Fibroblast of gingiva (primary cell): Measurements from ENCODE around the gene UBE2D1.
"Not testable (repeated sequence)": the region's sequence is repeated elsewhere in the genome, so short reads cannot be mapped to it uniquely, and the experiment has no call there.

ENCODE experiments used
- DNase-seq: peaks from one replicate; pipeline ENCODE4 v3.0.0-alpha.2; 2011; ENCODE audit warnings: low read depth

The UBE2D1 gene

GRCh38 chr10:58384095-58384494 is 49.3 kb downstream of the UBE2D1 start:
- DNase-seq: no peak

DNA sequence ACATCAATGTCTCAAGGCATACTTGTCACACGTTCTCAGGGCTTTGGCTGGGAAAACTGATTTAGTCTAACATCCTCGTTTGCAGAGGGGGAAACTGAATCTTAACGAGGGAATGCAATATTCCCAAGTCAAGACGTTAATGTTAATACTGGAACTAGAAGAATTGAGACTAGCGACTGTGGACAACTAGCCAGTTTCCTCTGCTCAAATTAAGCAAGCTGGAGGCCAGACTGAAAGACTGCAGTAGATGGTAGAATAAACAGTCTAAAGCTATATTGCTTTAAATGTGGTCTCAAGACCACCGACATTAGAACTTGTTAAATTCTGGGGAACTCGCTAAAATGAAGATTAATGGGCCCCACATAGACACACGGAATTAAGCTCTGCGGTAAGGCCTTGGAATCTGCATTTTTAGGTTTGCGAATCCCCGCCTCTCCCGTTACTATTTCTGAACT is 49.8 kb downstream of the UBE2D1 start:
- DNase-seq: no peak

DNA sequence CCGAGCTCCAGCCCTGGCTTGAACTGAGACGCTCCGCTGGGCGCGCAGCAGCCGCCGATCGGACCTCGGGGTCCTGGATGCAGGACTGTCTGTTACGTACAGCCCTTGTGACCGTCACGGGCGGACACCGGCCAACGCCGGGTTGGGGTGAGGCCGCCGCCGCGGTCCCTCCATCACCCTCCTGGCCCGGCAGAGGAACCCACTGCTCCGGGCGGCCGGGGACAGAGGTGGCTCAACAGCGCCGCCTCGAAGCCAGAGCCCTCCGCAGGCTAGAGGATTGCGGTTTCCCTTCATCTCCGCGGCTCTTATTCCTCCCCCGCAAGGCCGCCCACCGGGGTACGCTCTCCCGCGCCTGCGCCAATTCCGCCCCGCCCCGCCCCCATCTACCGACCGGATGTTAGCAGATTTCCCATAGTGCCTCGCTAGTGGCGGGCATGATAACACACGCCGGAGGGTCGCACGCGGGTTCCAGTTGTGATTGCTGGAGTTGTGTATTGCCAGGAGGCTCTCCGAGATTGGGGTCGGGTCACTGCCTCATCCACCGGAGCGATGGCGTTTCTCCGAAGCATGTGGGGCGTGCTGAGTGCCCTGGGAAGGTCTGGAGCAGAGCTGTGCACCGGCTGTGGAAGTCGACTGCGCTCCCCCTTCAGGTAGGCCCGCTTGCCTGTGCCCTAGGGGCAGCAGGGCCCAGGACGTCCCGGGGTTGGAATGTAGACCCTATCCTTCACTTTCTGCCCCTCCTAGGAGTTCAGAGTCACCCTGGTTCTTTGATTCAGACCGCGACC is 50.4 kb downstream of the UBE2D1 start, which contains the start of gene TFAM:
TSS of gene TFAM (plus strand) at position 412 of the 785 bp plus-strand sequence. CDS start at position 550, 138 bp downstream.
- DNase-seq: peak; percentile 90

DNA sequence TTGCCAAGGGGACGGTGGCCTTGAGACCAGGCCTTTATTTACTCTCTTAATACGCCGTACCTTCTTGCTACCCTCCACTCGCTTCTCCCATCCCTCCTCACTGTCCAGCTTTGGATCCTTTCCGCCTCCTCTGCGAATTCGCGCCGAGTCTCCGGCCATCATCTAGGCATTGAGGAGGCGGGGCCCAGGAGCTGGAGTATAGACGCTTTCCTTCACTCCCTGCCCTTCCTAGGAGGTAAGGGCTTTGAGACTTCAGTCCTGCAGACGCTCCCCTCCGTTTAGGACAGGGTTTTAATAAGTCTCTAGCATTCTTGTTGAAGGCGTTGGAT is 50.9 kb downstream of the UBE2D1 start:
- DNase-seq: no peak

DNA sequence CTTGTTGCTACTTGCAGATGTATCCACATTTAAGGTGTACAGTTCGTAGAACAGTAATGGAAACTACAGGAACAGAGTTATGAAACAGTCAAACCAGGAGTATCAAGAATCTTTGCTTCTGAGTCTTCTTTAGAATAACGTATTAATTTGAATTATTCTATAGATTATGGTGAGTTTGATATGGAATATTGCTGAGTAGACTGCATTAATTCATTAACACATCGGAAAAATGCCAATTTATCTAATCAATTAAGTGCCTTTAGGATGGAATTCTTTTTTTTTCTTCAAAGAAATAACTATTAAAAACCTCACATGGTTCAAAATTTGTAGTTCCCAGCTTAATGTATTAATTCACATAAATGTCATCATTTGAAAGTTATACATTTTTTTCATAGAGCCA is 54.2 kb downstream of the UBE2D1 start:
- no peak for DNase-seq

DNA sequence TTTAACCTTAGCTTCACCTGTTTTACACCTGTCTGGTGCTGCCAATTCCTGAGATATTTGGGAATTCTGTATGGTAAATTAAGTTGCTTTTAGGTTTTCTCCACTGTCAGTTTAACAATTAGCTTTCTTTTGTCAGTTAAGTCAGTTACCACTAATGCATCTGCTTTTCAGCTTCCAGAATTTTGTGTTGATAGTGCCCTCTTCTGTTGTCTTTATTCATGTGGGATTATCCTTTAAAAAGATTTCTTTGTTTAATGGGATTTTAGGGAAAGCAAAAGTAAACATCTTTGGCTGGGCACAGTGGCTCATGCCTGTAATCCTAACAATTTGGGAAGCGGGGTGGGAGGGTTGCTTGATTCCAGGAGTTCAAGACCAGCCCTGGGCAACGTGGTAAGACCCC is 58.5 kb downstream of the UBE2D1 start:
- DNase-seq: peak; percentile 5

- no peak for DNase-seq
These were observed 59.7 kb downstream of the UBE2D1 start for GRCh38 chr10:58394471-58394870.

DNA sequence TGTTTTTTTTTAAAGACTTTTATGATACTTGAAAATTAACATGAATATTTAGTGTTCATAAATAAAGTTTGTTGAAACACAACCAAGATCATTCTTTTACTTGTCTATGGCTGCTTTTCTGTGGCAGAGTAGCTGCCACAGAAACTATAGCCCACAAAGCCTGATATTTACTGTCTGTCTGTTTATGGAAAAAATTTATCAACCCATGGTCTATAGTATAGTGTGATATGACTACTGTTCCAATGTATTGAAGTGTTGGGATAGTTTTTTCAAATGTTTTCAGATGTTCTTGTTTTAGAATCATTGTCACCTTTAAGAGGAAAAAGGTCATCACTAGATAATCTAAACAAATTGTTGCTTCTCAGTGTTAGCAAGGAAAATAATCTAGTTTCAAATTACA is 61.3 kb downstream of the UBE2D1 start:
- DNase-seq: no peak

DNA sequence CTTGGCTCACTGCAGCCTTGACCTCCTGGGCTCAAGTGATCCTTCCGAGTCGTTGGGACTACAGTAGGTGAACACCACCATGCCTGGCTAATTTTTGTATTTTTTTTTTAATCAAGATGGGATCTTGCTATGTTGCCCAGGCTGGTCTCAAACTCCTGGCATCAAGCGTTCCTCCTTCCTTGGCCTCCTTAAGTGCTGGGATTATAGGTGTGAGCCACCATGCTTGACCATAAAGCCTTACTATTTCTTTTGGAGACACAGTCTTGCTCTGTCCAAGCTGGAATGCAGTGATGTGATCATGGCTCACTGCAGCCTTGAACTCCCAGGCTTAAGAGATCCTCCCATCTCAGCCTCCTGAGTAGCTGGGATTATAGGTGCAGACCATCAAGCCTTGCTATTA is 63.0 kb downstream of the UBE2D1 start:
- DNase-seq: no peak

DNA sequence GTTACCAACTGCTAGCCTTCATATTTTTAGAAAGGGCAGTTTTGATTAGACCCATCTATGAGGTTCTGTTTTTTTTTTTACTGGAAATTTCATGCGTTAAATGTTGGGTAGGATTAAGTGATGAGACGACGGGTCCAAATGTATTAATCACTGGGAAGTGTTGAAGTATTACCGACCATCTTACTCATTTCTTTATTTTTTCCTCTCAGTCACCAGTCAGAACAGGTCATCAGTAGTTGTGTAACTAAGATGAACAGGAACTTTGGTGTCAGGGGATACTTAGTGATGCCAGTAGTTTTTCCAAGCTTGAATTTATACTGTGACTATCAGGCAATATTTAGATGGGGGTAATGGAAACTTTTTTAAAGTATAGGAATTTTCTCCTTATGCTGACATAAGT is 64.6 kb downstream of the UBE2D1 start:
- DNase-seq: no peak

DNA sequence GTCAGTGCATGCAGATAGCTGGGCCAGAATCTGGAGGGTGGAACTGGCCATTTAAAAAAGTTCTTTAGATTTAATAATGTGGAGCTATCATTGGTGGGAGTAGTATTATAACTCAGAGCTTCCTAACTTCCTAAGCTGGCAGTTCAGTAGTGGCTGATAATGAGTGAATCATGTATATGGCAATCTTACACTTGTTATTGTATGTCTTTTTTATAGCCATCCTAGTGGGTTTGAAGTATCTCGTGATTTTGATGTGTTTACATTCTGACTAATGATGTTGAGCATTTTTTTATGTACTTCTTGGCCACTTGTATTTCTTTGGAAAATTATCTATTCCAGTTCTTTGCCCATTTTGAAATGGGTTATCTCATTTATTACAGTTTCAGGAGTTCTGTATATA is 65.8 kb downstream of the UBE2D1 start:
- no peak for DNase-seq

GRCh38 chr10:58404001-58404400 is 69.2 kb downstream of the UBE2D1 start:
- no peak for DNase-seq

GRCh38 chr10:58409956-58410610 is 75.3 kb downstream of the UBE2D1 start:
- DNase-seq: no peak

- no peak for DNase-seq
These were observed 77.7 kb downstream of the UBE2D1 start for GRCh38 chr10:58412502-58412961.

- peak; percentile 69 for DNase-seq
These were observed 79.7 kb downstream of the UBE2D1 start for GRCh38 chr10:58414270-58415041.

- DNase-seq: no peak
These were observed 81.0 kb downstream of the UBE2D1 start for GRCh38 chr10:58415757-58416156.

DNA sequence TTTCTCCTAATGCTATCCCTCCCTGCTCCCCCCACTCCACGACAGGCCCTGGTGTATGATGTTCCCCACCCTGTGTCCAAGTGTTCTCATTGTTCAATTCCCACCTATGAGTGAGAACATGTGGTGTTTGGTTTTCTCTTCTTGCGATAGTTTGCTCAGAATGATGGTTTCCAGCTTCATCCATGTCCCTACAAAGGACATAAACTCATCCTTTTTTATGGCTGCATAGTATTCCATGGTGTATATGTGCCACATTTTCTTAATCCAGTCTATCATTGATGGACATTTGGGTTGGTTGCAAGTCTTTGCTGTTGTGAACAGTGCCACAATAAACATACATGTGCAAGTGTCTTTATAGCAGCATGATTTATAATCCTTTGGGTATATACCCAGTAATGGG is 83.1 kb downstream of the UBE2D1 start:
- not testable (repeated sequence) for DNase-seq
